HUES6 (cell line): ENCODE results near the gene AAGAB.

Source experiments
- H3K27ac ChIP-seq: 2 replicates; pipeline ENCODE4 v1.7.0; 2013; ENCODE audit warnings: low read depth, mild to moderate bottlenecking, low read length, inconsistent platforms
- H3K27me3 ChIP-seq: 2 replicates; pipeline ENCODE4 v1.6.1; 2013; ENCODE audit warnings: low read length; ENCODE audit not compliant: control insufficient read depth, insufficient read depth
- H3K36me3 ChIP-seq: 2 replicates; pipeline ENCODE4 v1.6.1; 2013; ENCODE audit warnings: low read length; ENCODE audit not compliant: control insufficient read depth, insufficient read depth
- H3K4me1 ChIP-seq: 2 replicates; pipeline ENCODE4 v1.6.1; 2013; ENCODE audit warnings: low read length; ENCODE audit not compliant: control insufficient read depth, insufficient read depth
- H3K4me3 ChIP-seq: 2 replicates; pipeline ENCODE4 v1.5.1; 2013; ENCODE audit warnings: low read depth, low read length
- H3K9ac ChIP-seq: one replicate; pipeline ENCODE4 v1.6.1; 2013; ENCODE audit warnings: mild to moderate bottlenecking, low read length
- H3K9me3 ChIP-seq: 2 replicates; pipeline ENCODE4 v1.6.1; 2013; ENCODE audit warnings: low read depth, low read length; ENCODE audit not compliant: control insufficient read depth, insufficient read depth

Gene AAGAB

GRCh38 chr15:67176195-67176971, 78.1 kb downstream of the AAGAB start:
- Histone ChIP-seq H3K27me3 (no peaks in the 10 kb centered on the region), H3K4me1 (peaks cover 40% of the 10 kb centered on the region), H3K27ac (no peak overlapping the region; the same call in 1 of the 2 replicates), H3K9me3 (no peaks in the 10 kb centered on the region), H3K9ac (peak overlapping the region; percentile 35), H3K36me3 (peaks cover 7% of the 10 kb centered on the region), H3K4me3 (no peak overlapping the region)

GRCh38 chr15:67175643-67176071, 78.8 kb downstream of the AAGAB start:
- Histone ChIP-seq H3K27me3 (no peaks in the 10 kb centered on the region), H3K4me3 (no peak overlapping the region), H3K4me1 (peaks cover 40% of the 10 kb centered on the region), H3K36me3 (peaks cover 10% of the 10 kb centered on the region; the same call in 1 of the 2 replicates), H3K27ac (no peak overlapping the region), H3K9me3 (no peaks in the 10 kb centered on the region), H3K9ac (no peak overlapping the region)

DNA sequence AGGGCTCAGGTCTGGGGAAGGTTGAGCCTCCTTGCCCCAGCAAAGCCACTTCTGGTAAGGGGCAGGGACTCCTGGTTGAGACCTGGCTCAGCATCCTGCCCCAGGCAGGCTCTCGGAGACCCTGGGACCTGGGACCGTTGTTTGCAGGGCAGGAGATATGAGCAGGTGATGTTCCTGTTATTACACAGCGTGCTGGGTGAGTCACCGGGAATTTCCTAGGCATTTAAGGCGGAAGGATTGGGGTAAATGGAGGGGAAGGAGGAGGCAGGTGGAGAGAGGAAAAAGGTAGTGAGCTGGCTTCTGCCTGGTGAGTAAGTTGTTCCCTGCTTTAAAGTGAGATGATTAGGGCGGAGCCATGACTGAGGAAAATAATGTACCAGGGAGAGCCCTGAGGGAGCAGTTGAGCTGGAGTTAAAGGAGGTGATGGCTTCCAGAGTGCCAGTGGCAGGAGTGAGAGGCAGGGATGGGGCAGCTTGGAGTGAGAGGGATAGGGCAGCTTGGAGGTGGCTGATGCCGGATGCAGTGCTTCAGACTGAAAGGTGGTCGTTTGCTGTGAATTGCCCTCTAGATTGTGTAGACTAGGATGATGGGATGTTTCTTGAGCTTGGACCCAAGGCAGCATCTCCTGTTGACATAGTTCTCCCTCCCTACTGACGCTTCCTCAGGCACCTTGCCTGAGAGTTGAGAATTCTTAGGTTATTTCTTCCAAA, 79.4 kb downstream of the AAGAB start:
- Histone ChIP-seq H3K4me3 (no peak overlapping the region), H3K4me1 (peaks cover 40% of the 10 kb centered on the region), H3K27ac (no peak overlapping the region), H3K9me3 (no peaks in the 10 kb centered on the region), H3K36me3 (peaks cover 17% of the 10 kb centered on the region; the same call in 1 of the 2 replicates), H3K27me3 (no peaks in the 10 kb centered on the region), H3K9ac (no peak overlapping the region)

DNA sequence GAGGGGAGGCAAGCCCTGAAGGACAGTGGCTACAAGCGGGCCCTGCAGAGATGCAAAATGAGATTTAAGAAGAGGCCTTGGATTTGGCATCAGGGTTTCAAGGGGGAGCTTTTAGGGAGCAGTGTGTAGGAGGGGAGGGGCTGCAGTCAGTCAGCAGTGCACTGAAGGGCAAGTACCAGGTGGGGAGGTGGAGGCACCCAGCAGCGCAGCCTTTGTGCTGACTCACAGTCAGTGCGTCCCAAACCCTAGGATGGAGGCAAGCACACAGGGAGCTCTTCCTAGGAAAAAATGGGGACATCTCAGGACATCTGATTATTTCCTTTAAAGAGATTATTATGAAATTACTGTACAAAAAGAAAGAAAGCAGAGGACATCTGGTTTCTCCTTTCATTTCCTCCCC, 80.0 kb downstream of the AAGAB start:
- H3K9ac ChIP-seq = no peak overlapping the region
- peaks cover 18% of the 10 kb centered on the region; the same call in 1 of the 2 replicates for H3K36me3 ChIP-seq
- no peaks in the 10 kb centered on the region for H3K9me3 ChIP-seq
- H3K4me3 ChIP-seq = no peak overlapping the region
- peaks cover 37% of the 10 kb centered on the region for H3K4me1 ChIP-seq
- H3K27me3 ChIP-seq = no peaks in the 10 kb centered on the region
- no peak overlapping the region for H3K27ac ChIP-seq

DNA sequence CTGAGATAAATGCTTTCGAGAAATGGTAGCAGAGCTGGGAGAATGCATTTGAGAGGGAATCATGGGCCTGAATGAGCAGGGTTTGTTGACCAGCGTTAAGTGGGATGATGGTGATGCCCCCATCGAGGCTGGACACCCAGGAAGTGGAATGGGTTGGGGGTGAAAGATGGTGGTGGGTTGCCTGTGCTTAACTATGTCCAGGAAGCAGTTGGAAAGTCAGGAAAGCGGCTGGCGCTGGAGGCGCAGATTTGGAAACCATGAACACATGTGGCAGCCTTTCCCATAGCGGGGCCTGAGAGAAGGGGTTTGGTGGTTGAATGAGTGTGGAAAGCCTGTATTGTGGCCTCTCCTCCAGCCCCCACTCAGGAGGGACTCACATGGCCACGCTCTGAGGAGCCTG, 80.7 kb downstream of the AAGAB start:
- no peak overlapping the region for H3K27ac ChIP-seq
- no peak overlapping the region for H3K9ac ChIP-seq
- H3K4me3 ChIP-seq = no peak overlapping the region
- no peaks in the 10 kb centered on the region for H3K27me3 ChIP-seq
- H3K36me3 ChIP-seq = peaks cover 18% of the 10 kb centered on the region; the same call in 1 of the 2 replicates
- no peaks in the 10 kb centered on the region for H3K9me3 ChIP-seq
- H3K4me1 ChIP-seq = peaks cover 35% of the 10 kb centered on the region

- no peaks in the 10 kb centered on the region for H3K9me3 ChIP-seq
- peaks cover 23% of the 10 kb centered on the region; the same call in 1 of the 2 replicates for H3K36me3 ChIP-seq
- H3K27me3 ChIP-seq = no peaks in the 10 kb centered on the region
- H3K27ac ChIP-seq = no peak overlapping the region
- H3K4me3 ChIP-seq = no peak overlapping the region
- no peak overlapping the region for H3K9ac ChIP-seq
- peaks cover 38% of the 10 kb centered on the region for H3K4me1 ChIP-seq
Measured at GRCh38 chr15:67173005-67173404, 81.5 kb downstream of the AAGAB start.

- Histone ChIP-seq H3K4me1 (peaks cover 39% of the 10 kb centered on the region), H3K9ac (no peak overlapping the region), H3K36me3 (peaks cover 30% of the 10 kb centered on the region)
Measured at GRCh38 chr15:67172172-67172571, 82.3 kb downstream of the AAGAB start.

GRCh38 chr15:67171471-67171870, 83.0 kb downstream of the AAGAB start:
- no peak overlapping the region for H3K9ac ChIP-seq
- H3K4me3 ChIP-seq = no peak overlapping the region
- H3K4me1 ChIP-seq = peaks cover 39% of the 10 kb centered on the region
- no peak overlapping the region for H3K27ac ChIP-seq
- H3K27me3 ChIP-seq = no peaks in the 10 kb centered on the region
- no peaks in the 10 kb centered on the region for H3K9me3 ChIP-seq
- H3K36me3 ChIP-seq = peaks cover 37% of the 10 kb centered on the region

More at GRCh38 chr15:67172172-67172571, 82.3 kb downstream of the AAGAB start:
- no peaks in the 10 kb centered on the region for H3K9me3 ChIP-seq
- H3K4me3 ChIP-seq = no peak overlapping the region
- no peak overlapping the region for H3K27ac ChIP-seq
- no peaks in the 10 kb centered on the region for H3K27me3 ChIP-seq

DNA sequence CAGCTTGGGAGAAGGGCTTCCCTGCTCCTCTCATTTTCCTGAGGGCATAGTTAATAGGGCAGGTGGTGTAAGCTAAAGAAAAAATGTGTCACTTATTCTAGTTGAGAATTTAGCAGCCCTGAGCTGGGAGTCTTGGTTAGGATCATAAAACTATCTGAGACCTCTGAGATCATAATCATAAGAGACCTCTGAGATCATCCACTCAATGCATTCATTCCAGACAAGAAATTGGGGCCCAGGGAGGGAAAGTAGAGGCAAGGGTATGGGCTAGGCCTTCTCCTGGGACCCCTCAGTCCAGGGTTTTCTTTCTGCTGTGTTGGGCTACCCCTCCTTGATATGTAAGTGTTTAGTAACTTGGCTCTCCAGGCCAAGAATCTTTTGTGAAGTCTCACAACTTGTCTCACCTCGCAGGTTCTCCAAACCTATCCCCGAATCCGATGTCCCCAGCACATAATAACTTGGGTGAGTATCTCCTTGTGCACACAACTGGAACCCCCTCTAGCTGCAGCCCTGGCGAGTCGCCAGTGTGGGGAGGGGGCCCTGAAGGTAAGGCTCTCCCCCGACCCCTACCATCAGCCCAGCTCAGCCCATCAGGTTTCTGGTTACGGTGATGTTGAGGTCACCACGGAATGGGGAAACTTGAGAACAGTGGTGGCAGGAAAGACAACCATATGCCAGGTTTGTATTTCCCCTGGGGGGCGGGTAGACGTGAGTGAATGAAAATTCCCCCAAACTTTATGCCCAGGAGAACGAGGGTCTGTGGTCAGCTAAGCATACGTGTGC, 84.1 kb downstream of the AAGAB start:
- Histone ChIP-seq H3K36me3 (peaks cover 38% of the 10 kb centered on the region), H3K27ac (no peak overlapping the region), H3K4me3 (no peak overlapping the region), H3K9me3 (no peaks in the 10 kb centered on the region), H3K4me1 (peaks cover 39% of the 10 kb centered on the region), H3K27me3 (no peaks in the 10 kb centered on the region), H3K9ac (no peak overlapping the region)

DNA sequence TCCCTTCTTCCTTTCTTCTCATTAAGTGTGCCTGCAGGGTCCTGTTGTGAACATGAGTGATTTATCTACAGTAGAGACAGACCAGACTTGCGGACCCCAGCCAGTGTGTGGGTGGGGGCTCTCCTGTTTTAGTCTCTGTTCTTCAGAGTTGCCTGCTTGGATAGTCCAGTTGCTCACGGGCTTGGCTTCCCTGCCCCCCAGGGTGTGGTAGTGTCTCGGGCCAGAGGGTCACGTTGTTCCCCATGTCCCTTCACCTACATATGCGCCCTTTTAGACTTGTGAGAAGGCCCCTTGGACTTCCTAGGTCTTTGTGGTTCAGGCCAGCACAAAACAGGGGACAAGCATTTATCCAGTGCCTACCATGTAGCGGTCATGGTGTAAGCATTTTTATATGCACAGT, 85.8 kb downstream of the AAGAB start:
- no peaks in the 10 kb centered on the region for H3K27me3 ChIP-seq
- peaks cover 38% of the 10 kb centered on the region for H3K36me3 ChIP-seq
- no peak overlapping the region for H3K4me3 ChIP-seq
- no peaks in the 10 kb centered on the region for H3K9me3 ChIP-seq
- no peak overlapping the region for H3K27ac ChIP-seq
- H3K4me1 ChIP-seq = peaks cover 39% of the 10 kb centered on the region
- no peak overlapping the region for H3K9ac ChIP-seq
